Colonic mucosa (tissue), 4 donors: Measurements from ENCODE around the gene BTG1. TPM values are rescaled to one million over a fixed set of nuclear protein-coding genes. Genes with fewer than 3 reads are reported as not detected.

ENCODE experiments used
- DNase-seq: peaks from one replicate; pipeline ENCODE4 v3.0.0-alpha.2; 2020
- H3K27ac ChIP-seq: fragments of 200-600 bp; one replicate; pipeline ENCODE4 v1.8.0; 2021
- H3K27me3 ChIP-seq: fragments of 200-600 bp; one replicate; pipeline ENCODE4 v1.8.0; 2021
- H3K36me3 ChIP-seq: fragments of 200-600 bp; one replicate; pipeline ENCODE4 v1.8.0; 2021
- H3K4me1 ChIP-seq: fragments of 200-600 bp; one replicate; pipeline ENCODE4 v1.8.0; 2021; ENCODE audit warnings: mild to moderate bottlenecking
- H3K4me3 ChIP-seq: fragments of 200-600 bp; one replicate; pipeline ENCODE4 v1.8.0; 2021
- H3K9ac ChIP-seq, 2 donors: one replicate each; pipeline ENCODE4 v1.7.0; 2013; ENCODE audit warnings: control low read depth in 2 of 2, low read depth in 2 of 2, low read length in 2 of 2
- H3K9me3 ChIP-seq: fragments of 200-600 bp; one replicate; pipeline ENCODE4 v1.8.0; 2021
- intact Hi-C: fragments of 100-400 bp; cut with DNase I; formaldehyde crosslinking; loops from one replicate; pipeline ENCODE4 v1.14.1; 2022
- total RNA-seq, 2 donors: library from RNA; stranded (reverse); fragmentation: NEBNext Ultra II Directional in 1 of 2; extraction: Animal tissue kit (Norgen Biotek cat#: 25700) in 1 of 2; gene quantifications; one replicate each; pipeline ENCODE4 v1.2.1, GENCODE V29; 2021
- TF ChIP-seq, protein P1 (sequence below): fragments of 200-600 bp; IDR thresholded peaks from one replicate; pipeline ENCODE4 v1.8.0; 2022; ENCODE audit warnings: antibody characterized with exemption, mild to moderate bottlenecking
- donor health status: healthy.
- donor health status: DM: no; HTN: no; CAD: no.
- donor health status: DM: no; HTN: no; CAD: no.

BTG1 gene
- total RNA-seq, 2 donors from 2014 or later = 87.1 to 152 TPM

DNA sequence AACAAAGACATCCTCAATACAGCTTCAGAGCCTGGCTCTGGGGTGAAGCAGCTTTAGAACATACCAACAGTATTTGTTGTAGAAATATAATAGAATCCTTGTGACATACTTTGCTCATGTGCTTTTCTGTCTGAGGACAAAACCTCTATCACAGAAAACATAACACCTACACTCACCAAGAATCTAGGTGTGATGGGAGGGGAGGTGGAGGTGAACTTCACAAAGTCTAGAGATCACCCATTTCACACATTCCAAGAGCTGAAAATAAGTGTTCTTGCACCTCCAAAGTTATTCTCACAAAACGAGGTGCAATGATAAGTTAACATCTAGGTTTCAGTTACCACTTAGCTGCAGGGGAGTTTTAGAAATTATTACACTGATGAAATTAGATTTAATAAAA lies 32.7 kb upstream of the BTG1 start:
- intact Hi-C loops = no loop called here
- H3K36me3 ChIP-seq = no peaks in the 10 kb centered on the region
- no peak overlapping the region for H3K9ac ChIP-seq
- no peak for DNase-seq
- TF ChIP-seq, protein P1, sequence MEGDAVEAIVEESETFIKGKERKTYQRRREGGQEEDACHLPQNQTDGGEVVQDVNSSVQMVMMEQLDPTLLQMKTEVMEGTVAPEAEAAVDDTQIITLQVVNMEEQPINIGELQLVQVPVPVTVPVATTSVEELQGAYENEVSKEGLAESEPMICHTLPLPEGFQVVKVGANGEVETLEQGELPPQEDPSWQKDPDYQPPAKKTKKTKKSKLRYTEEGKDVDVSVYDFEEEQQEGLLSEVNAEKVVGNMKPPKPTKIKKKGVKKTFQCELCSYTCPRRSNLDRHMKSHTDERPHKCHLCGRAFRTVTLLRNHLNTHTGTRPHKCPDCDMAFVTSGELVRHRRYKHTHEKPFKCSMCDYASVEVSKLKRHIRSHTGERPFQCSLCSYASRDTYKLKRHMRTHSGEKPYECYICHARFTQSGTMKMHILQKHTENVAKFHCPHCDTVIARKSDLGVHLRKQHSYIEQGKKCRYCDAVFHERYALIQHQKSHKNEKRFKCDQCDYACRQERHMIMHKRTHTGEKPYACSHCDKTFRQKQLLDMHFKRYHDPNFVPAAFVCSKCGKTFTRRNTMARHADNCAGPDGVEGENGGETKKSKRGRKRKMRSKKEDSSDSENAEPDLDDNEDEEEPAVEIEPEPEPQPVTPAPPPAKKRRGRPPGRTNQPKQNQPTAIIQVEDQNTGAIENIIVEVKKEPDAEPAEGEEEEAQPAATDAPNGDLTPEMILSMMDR = no peak
- H3K4me3 ChIP-seq = no peak overlapping the region
- H3K27me3 ChIP-seq = no peaks in the 10 kb centered on the region
- H3K27ac ChIP-seq = no peak overlapping the region
- H3K9me3 ChIP-seq = no peaks in the 10 kb centered on the region
- no peaks in the 10 kb centered on the region for H3K4me1 ChIP-seq

GRCh38 chr12:92176646-92177045 lies 31.0 kb upstream of the BTG1 start:
- DNase-seq = no peak
- Histone ChIP-seq H3K9ac (no peak overlapping the region), H3K27ac (no peak overlapping the region), H3K4me1 (no peaks in the 10 kb centered on the region), H3K36me3 (no peaks in the 10 kb centered on the region), H3K9me3 (no peaks in the 10 kb centered on the region), H3K27me3 (no peaks in the 10 kb centered on the region), H3K4me3 (no peak overlapping the region)
- TF ChIP-seq, protein P1 = no peak
- intact Hi-C loops = no loop called here

GRCh38 chr12:92175961-92176360 lies 30.3 kb upstream of the BTG1 start:
- H3K27me3 ChIP-seq = no peaks in the 10 kb centered on the region
- no peak overlapping the region for H3K4me3 ChIP-seq
- no peak overlapping the region for H3K9ac ChIP-seq
- H3K4me1 ChIP-seq = no peaks in the 10 kb centered on the region
- H3K9me3 ChIP-seq = no peaks in the 10 kb centered on the region
- DNase-seq = no peak
- no peaks in the 10 kb centered on the region for H3K36me3 ChIP-seq
- TF ChIP-seq, protein P1 = no peak
- no peak overlapping the region for H3K27ac ChIP-seq
- intact Hi-C loops = no loop called here

DNA sequence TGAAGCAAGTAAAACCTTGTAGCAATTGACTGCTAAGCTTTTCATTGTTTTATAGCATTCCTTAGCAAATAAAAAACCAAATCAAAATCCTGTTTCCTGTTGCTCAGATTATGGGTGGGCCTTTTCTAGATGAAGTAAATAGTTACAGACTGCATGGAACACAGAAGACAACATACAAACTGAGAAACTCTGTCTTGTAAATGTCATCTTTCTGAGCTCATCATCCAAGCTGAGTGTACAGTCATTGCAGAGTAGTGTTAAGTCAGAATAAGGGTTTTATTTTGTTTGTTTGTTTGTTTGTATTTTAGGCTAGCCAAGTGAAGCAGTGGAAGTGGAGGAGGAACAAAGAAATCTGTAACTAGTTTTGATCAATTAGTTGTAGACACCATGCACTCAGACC lies 24.4 kb upstream of the BTG1 start:
- Histone ChIP-seq H3K9ac (no peak overlapping the region), H3K4me1 (no peaks in the 10 kb centered on the region), H3K4me3 (no peak overlapping the region), H3K9me3 (no peaks in the 10 kb centered on the region), H3K27ac (no peak overlapping the region), H3K27me3 (no peaks in the 10 kb centered on the region), H3K36me3 (no peaks in the 10 kb centered on the region)
- DNase-seq = no peak
- intact Hi-C loops = no loop called here
- TF ChIP-seq, protein P1 = no peak

- H3K9ac ChIP-seq = no peak overlapping the region
- TF ChIP-seq, protein P1 = no peak
- no peaks in the 10 kb centered on the region for H3K36me3 ChIP-seq
- no peaks in the 10 kb centered on the region for H3K4me1 ChIP-seq
- H3K27me3 ChIP-seq = no peaks in the 10 kb centered on the region
- intact Hi-C loops = no loop called here
- DNase-seq = no peak
- H3K9me3 ChIP-seq = no peaks in the 10 kb centered on the region
- H3K27ac ChIP-seq = no peak overlapping the region
- H3K4me3 ChIP-seq = no peak overlapping the region
Measured at GRCh38 chr12:92167075-92167474, 21.4 kb upstream of the BTG1 start.

DNA sequence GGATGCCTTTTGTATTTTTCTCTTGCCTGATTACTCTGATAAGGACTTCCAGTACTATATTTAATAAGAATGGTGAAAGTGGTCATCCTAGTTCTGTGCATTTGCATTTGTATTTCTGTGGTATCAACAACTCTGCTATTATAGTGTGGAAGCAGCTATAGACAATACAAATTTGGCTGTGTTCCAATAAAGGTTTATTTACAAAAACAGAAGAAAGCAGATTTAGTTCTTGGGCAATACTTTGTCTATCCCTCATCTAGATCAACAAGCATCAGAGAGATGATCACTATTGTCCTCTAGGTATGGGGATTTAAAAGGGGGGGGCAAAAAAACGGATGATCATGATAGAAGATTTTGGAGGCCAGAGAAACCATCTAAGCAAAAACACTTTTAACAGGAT lies 19.1 kb upstream of the BTG1 start:
- Histone ChIP-seq H3K27me3 (no peaks in the 10 kb centered on the region), H3K4me1 (peaks cover 5% of the 10 kb centered on the region)

More for the DNA sequence above, 19.1 kb upstream of the BTG1 start:
- Histone ChIP-seq H3K9ac (no peak overlapping the region), H3K4me3 (no peak overlapping the region), H3K36me3 (no peaks in the 10 kb centered on the region), H3K27ac (no peak overlapping the region), H3K9me3 (no peaks in the 10 kb centered on the region)
- no peak for DNase-seq
- TF ChIP-seq, protein P1 = no peak
- intact Hi-C loops = no loop called here
